ENCODE results near the gene PACS1.

DNA sequence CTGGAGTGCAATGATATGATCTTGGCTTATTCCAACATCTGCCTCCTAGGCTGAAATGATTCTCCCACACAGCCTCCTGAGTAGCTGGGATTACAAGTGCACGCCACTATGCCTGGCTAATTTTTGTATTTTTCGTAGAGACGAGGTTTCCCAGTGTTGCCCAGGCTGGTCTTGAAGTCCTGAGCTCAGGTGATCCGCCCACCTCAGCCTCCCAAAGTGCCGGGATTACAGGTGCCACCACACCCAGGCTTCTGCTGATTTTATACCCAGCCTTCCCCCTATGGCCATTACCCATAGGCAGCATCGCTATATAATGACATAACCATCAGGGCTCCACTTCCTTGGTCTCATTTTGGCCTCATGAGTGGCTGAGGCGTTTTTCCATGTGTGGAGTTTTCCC, 137.7 kb downstream of the PACS1 start:
- TF ChIP-seq EZH2 (IDR thresholded peaks at IDR 0.05) (no peak), EZH2phosphoT487 (IDR thresholded peaks at IDR 0.05; ENCODE audit: borderline replicate concordance) (no peak), MAX (IDR thresholded peaks at IDR 0.05) (no peak), POLR2A (IDR thresholded peaks at IDR 0.05; ENCODE audit: borderline replicate concordance, extremely low read depth, insufficient read depth, insufficient read length) (no peak)
- TF ChIP-seq, protein P1, sequence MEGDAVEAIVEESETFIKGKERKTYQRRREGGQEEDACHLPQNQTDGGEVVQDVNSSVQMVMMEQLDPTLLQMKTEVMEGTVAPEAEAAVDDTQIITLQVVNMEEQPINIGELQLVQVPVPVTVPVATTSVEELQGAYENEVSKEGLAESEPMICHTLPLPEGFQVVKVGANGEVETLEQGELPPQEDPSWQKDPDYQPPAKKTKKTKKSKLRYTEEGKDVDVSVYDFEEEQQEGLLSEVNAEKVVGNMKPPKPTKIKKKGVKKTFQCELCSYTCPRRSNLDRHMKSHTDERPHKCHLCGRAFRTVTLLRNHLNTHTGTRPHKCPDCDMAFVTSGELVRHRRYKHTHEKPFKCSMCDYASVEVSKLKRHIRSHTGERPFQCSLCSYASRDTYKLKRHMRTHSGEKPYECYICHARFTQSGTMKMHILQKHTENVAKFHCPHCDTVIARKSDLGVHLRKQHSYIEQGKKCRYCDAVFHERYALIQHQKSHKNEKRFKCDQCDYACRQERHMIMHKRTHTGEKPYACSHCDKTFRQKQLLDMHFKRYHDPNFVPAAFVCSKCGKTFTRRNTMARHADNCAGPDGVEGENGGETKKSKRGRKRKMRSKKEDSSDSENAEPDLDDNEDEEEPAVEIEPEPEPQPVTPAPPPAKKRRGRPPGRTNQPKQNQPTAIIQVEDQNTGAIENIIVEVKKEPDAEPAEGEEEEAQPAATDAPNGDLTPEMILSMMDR (IDR thresholded peaks at IDR 0.05 in 2 of 3, conservative IDR thresholded peaks at IDR 0.05 in 1 of 3; ENCODE audit: borderline replicate concordance in 1 of 3, insufficient read depth in 1 of 3, low read depth in 2 of 3, low read length in 2 of 3) = no peak

Data from HCT116 (cell line).